BLaER1 treated with 17β-estradiol and CSF1 and Interleukin-3, amounts not matched to agents 10 nM and 100 nM (cell line): ENCODE results near the gene PRKAR1B.
"Not testable (repeated sequence)": the region's sequence is repeated elsewhere in the genome, so short reads cannot be mapped to it uniquely, and the experiment has no call there.

Experiments
- H3K27ac ChIP-seq, 11 experiments: shearing (Covaris generic); formaldehyde crosslinking; 2 replicates each; pipeline ENCODE4 v1.8.1; 2022
- H3K27me3 ChIP-seq, 11 experiments: shearing (Covaris generic); formaldehyde crosslinking; 2 replicates each; pipeline ENCODE4 v1.8.1; 2022
- H3K36me3 ChIP-seq, 11 experiments: shearing (Covaris generic); formaldehyde crosslinking; 2 replicates each; pipeline ENCODE4 v1.8.1; 2022
- H3K4me1 ChIP-seq, 10 experiments: shearing (Covaris generic); formaldehyde crosslinking; 2 replicates each; pipeline ENCODE4 v1.8.1; 2022
- H3K4me2 ChIP-seq, 11 experiments: shearing (Covaris generic); formaldehyde crosslinking; 2 replicates each; pipeline ENCODE4 v1.8.1; 2022
- H3K4me3 ChIP-seq, 10 experiments: shearing (Covaris generic); formaldehyde crosslinking; 2 replicates each; pipeline ENCODE4 v1.8.1; 2022
- H3K9ac ChIP-seq, 11 experiments: shearing (Covaris generic); formaldehyde crosslinking; 2 replicates each; pipeline ENCODE4 v1.8.1; 2022
- H3K9me3 ChIP-seq, 11 experiments: shearing (Covaris generic); formaldehyde crosslinking; replicated peaks in 1 of 11; 2 replicates each; pipeline ENCODE4 v1.8.1; 2022
- H4K20me1 ChIP-seq, 11 experiments: shearing (Covaris generic); formaldehyde crosslinking; 2 replicates each; pipeline ENCODE4 v1.8.1; 2022
- Cebpa-rat ChIP-seq, 11 experiments: shearing (Covaris generic); IDR thresholded peaks; 2 replicates each; pipeline ENCODE4 v1.8.1; 2022

Gene PRKAR1B

GRCh38 chr7:664997-665735 is 61.9 kb downstream of the PRKAR1B start:
- no peak for TF ChIP-seq Cebpa-rat (IDR thresholded peaks at IDR 0.05)
- Histone ChIP-seq H3K27me3 (no peaks in the 10 kb centered on the region), H3K9ac (no peak overlapping the region), H3K36me3 (0 out of 22 replicates have a peak, but pooled peaks cover 0 to 6% (median 0%) of the 10 kb centered on the region in 11 experiments), H4K20me1 (peaks cover 0 to 5% (median 0%) of the 10 kb centered on the region in 11 experiments; a peak in 1 of 22 replicates), H3K4me1 (peaks cover 0 to 41% (median 32%) of the 10 kb centered on the region in 10 experiments; a peak in 17 of 20 replicates), H3K9me3 (peaks cover 0 to 6% (median 4%) of the 10 kb centered on the region in 11 experiments; a peak in 6 of 22 replicates), H3K4me2 (no peak overlapping the region), H3K4me3 (no peak overlapping the region), H3K27ac (no peak overlapping the region)

GRCh38 chr7:664402-664775 is 62.7 kb downstream of the PRKAR1B start:
- no peak for TF ChIP-seq Cebpa-rat (IDR thresholded peaks at IDR 0.05)
- Histone ChIP-seq H3K27me3 (no peaks in the 10 kb centered on the region), H3K27ac (no peak overlapping the region)

GRCh38 chr7:662576-662975 is 64.5 kb downstream of the PRKAR1B start:
- Histone ChIP-seq H3K36me3 (peaks cover 0 to 17% (median 5%) of the 10 kb centered on the region in 11 experiments; a peak in 7 of 22 replicates), H3K9me3 (peaks cover 11 to 21% (median 14%) of the 10 kb centered on the region in 11 experiments; a peak in 20 of 22 replicates), H3K27ac (no peak overlapping the region), H3K27me3 (no peaks in the 10 kb centered on the region), H3K4me1 (peaks cover 0 to 26% (median 19%) of the 10 kb centered on the region in 10 experiments; a peak in 15 of 20 replicates), H3K4me3 (no peak overlapping the region), H3K4me2 (peak overlapping the region in 7 of 11 experiments; percentile 11 to 56 (median 29); a peak in 12 of 22 replicates), H3K9ac (no peak overlapping the region), H4K20me1 (peaks cover 0 to 5% (median 0%) of the 10 kb centered on the region in 11 experiments; a peak in 1 of 22 replicates)
- TF ChIP-seq Cebpa-rat (IDR thresholded peaks at IDR 0.05) = no peak

More at GRCh38 chr7:664402-664775, 62.7 kb downstream of the PRKAR1B start:
- Histone ChIP-seq H3K9me3 (peaks cover 3 to 13% (median 8%) of the 10 kb centered on the region in 11 experiments; a peak in 18 of 22 replicates), H3K4me2 (no peak overlapping the region), H3K4me1 (peaks cover 0 to 41% (median 32%) of the 10 kb centered on the region in 10 experiments; a peak in 17 of 20 replicates), H3K9ac (no peak overlapping the region), H3K4me3 (no peak overlapping the region), H4K20me1 (peaks cover 0 to 5% (median 0%) of the 10 kb centered on the region in 11 experiments; a peak in 1 of 22 replicates), H3K36me3 (peaks cover 0 to 9% (median under 1%) of the 10 kb centered on the region in 11 experiments; a peak in 4 of 22 replicates)

- Histone ChIP-seq H3K9me3 (peaks cover 21 to 37% (median 26%) of the 10 kb centered on the region in 11 experiments), H3K27me3 (no peaks in the 10 kb centered on the region), H3K4me3 (no peak overlapping the region), H3K27ac (no peak overlapping the region), H4K20me1 (peaks cover 0 to 5% (median 0%) of the 10 kb centered on the region in 11 experiments; a peak in 1 of 22 replicates), H3K9ac (no peak overlapping the region), H3K36me3 (peaks cover 0 to 12% (median 5%) of the 10 kb centered on the region in 11 experiments; a peak in 8 of 22 replicates), H3K4me2 (no peak overlapping the region), H3K4me1 (peaks cover 0 to 23% (median 15%) of the 10 kb centered on the region in 10 experiments; a peak in 13 of 20 replicates)
- TF ChIP-seq Cebpa-rat (IDR thresholded peaks at IDR 0.05) = no peak
Measured at GRCh38 chr7:659996-660395, 67.1 kb downstream of the PRKAR1B start.

GRCh38 chr7:659306-659847 is 67.7 kb downstream of the PRKAR1B start:
- no peak overlapping the region for H3K27ac ChIP-seq
- H3K9ac ChIP-seq = no peak overlapping the region
- H3K4me2 ChIP-seq = no peak overlapping the region
- H3K27me3 ChIP-seq = no peaks in the 10 kb centered on the region
- H3K9me3 ChIP-seq = peaks cover 24 to 41% (median 32%) of the 10 kb centered on the region in 11 experiments
- peaks cover 0 to 5% (median 0%) of the 10 kb centered on the region in 11 experiments; a peak in 1 of 22 replicates for H4K20me1 ChIP-seq
- H3K36me3 ChIP-seq = peaks cover 0 to 13% (median 5%) of the 10 kb centered on the region in 11 experiments; a peak in 8 of 22 replicates
- H3K4me3 ChIP-seq = no peak overlapping the region
- no peak for TF ChIP-seq Cebpa-rat (IDR thresholded peaks at IDR 0.05)
- H3K4me1 ChIP-seq = peaks cover 0 to 23% (median 15%) of the 10 kb centered on the region in 10 experiments; a peak in 13 of 20 replicates

- TF ChIP-seq Cebpa-rat (IDR thresholded peaks at IDR 0.05) = peak in 6 of 11 experiments; percentile 18 to 72 (median 48); a peak in 7 of 22 replicates
- H3K9me3 ChIP-seq = peaks cover 38 to 58% (median 49%) of the 10 kb centered on the region in 11 experiments
- no peak overlapping the region for H3K9ac ChIP-seq
- no peaks in the 10 kb centered on the region for H4K20me1 ChIP-seq
- no peak overlapping the region for H3K4me3 ChIP-seq
- H3K4me2 ChIP-seq = no peak overlapping the region; a peak in 1 of 22 replicates
- peaks cover 0 to 7% (median 2%) of the 10 kb centered on the region in 10 experiments; a peak in 12 of 20 replicates for H3K4me1 ChIP-seq
- peaks cover 0 to 22% (median 10%) of the 10 kb centered on the region in 11 experiments; a peak in 12 of 22 replicates for H3K36me3 ChIP-seq
- H3K27me3 ChIP-seq = no peaks in the 10 kb centered on the region
- H3K27ac ChIP-seq = no peak overlapping the region
Measured at GRCh38 chr7:657565-658119, 69.4 kb downstream of the PRKAR1B start.

- not testable (repeated sequence) for H3K4me2 ChIP-seq, H3K9ac ChIP-seq, H3K27ac ChIP-seq, H4K20me1 ChIP-seq, H3K4me3 ChIP-seq, H3K27me3 ChIP-seq, H3K4me1 ChIP-seq
- Histone ChIP-seq H3K36me3 (peaks cover 0 to 26% (median 14%) of the 10 kb centered on the region in 11 experiments; a peak in 12 of 22 replicates), H3K9me3 (peaks cover 44 to 64% (median 55%) of the 10 kb centered on the region in 11 experiments)
Measured at GRCh38 chr7:657010-657409, 70.1 kb downstream of the PRKAR1B start.

GRCh38 chr7:655758-656157 is 71.3 kb downstream of the PRKAR1B start:
- Histone ChIP-seq H3K27ac (no peak overlapping the region), H3K27me3 (no peaks in the 10 kb centered on the region), H3K36me3 (peaks cover 0 to 26% (median 14%) of the 10 kb centered on the region in 11 experiments; a peak in 12 of 22 replicates), H3K9me3 (peaks cover 55 to 77% (median 64%) of the 10 kb centered on the region in 11 experiments), H3K9ac (no peak overlapping the region), H4K20me1 (no peaks in the 10 kb centered on the region), H3K4me3 (no peak overlapping the region), H3K4me1 (peaks cover 0 to 5% (median 0%) of the 10 kb centered on the region in 10 experiments; a peak in 2 of 20 replicates), H3K4me2 (no peak overlapping the region)
- TF ChIP-seq Cebpa-rat (IDR thresholded peaks at IDR 0.05) = no peak
